ENCODE results near the gene ACAD10.

The ACAD10 gene

DNA sequence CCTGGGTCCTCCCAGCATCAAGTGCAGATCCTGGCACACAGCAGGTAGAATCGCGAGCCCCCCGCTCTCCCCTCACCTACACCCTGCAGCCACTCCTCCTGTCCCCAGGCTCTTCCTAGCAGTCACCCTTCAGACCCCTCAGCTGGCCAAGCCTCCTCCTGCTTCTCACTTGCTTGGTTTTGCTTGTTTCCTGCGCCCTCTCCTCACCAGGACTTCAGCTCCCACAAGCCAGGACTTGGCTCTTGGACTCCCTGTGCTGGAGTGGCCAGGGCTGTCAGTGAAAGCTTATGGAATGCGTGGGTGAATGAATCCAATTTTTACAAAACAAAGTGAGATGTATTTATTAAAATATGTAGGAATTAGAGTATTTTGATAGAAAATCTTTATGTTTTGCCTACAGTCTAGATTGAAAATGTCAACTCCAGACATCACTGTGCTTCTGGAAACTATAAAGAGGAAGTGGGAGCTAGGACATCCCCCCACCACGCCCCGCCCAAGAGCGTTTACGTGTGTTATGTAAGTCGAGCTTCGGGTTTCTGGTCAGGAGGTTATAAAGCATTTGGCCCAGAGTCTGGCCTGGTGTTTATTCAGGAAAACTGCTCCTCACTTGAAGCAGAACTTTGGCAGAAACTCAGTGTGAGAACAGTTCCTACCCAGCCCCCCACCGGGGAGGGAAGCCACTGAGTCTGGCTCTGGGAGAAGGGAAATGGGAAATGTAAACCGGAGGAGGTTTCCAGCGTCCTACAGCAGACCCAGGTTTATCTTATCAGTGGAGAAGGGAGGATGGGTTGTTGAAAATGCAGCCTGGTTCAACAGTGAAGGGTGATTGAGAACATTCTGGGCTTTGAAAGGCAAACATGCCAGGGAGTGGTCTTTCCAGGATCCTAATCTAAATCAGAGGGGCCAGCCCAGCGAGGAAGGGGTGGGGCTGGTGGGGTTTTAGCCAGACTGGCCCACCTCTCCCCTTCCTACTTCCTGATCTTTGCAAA, 89.6 kb downstream of the ACAD10 start:
- TF ChIP-seq, protein P1, sequence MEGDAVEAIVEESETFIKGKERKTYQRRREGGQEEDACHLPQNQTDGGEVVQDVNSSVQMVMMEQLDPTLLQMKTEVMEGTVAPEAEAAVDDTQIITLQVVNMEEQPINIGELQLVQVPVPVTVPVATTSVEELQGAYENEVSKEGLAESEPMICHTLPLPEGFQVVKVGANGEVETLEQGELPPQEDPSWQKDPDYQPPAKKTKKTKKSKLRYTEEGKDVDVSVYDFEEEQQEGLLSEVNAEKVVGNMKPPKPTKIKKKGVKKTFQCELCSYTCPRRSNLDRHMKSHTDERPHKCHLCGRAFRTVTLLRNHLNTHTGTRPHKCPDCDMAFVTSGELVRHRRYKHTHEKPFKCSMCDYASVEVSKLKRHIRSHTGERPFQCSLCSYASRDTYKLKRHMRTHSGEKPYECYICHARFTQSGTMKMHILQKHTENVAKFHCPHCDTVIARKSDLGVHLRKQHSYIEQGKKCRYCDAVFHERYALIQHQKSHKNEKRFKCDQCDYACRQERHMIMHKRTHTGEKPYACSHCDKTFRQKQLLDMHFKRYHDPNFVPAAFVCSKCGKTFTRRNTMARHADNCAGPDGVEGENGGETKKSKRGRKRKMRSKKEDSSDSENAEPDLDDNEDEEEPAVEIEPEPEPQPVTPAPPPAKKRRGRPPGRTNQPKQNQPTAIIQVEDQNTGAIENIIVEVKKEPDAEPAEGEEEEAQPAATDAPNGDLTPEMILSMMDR (conservative IDR thresholded peaks at IDR 0.05; ENCODE audit: low read depth, low read length), result no peak
- no peak for DNase-seq (ENCODE audit: low read depth)
- H3K4me3 ChIP-seq (ENCODE audit: low read length), result no peak overlapping the region

DNA sequence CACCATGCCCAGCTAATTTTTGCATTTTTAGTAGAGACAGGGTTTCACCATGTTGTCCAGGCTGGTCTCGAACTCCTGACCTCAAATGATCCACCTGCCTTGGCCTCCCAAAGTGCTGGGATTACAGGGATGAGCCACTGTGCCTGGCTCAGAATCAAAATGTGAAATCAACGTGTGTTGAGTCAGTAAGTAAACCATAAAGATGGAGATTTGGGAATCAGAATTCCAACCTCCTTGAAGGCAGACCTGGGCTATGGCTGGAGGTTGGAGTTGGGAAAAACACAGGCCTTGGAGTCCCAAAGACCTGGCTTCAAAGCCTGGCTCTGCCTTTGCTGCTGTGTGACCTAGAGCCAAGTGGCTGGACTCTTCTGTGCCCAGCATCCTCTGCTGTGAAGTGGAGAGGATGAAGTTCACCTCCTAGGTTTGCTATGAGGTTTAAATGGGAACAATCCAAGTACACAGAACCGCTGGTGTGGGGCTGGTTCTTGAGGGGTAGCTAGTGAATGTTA, 91.0 kb downstream of the ACAD10 start:
- TF ChIP-seq, protein P1 (conservative IDR thresholded peaks at IDR 0.05; ENCODE audit: low read depth, low read length), result no peak
- DNase-seq (ENCODE audit: low read depth), result no peak
- H3K4me3 ChIP-seq (ENCODE audit: low read length), result no peak overlapping the region

DNA sequence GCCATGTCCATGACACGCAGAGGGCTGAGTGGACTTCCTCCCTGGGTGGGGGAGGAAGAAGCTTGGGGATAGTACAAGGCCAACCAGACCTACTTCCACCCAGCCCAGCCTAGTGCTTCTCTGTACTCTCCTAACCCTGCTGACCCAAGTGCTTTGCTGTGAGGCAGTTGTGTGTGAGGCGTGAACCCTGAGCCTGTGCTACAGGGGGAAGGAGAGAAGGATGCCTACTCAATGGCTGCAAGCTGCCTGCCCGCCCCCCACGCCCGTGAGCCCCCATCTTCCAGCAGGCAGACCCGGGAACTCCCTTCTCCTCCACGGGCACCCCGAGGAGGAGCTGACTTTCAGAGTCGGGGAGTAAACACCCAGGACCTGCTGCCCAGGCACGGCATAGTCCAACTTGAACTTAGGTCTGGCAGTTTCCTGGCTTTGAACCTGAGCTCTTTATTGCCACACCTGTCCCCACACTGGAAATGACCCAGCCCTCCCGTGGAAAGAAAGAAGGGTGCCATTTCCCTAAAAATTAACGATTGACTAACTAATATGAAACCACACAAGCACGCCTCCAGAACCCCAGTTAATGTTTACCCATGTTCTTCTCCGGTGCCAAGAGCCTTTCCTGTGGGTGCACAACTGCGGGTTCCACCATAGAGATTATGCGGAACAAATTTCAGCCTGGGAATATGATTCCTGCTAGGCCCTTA, 91.6 kb downstream of the ACAD10 start:
- TF ChIP-seq, protein P1 (conservative IDR thresholded peaks at IDR 0.05; ENCODE audit: low read depth, low read length), result no peak
- no peak for DNase-seq (ENCODE audit: low read depth)
- H3K4me3 ChIP-seq (ENCODE audit: low read length), result no peak overlapping the region

DNA sequence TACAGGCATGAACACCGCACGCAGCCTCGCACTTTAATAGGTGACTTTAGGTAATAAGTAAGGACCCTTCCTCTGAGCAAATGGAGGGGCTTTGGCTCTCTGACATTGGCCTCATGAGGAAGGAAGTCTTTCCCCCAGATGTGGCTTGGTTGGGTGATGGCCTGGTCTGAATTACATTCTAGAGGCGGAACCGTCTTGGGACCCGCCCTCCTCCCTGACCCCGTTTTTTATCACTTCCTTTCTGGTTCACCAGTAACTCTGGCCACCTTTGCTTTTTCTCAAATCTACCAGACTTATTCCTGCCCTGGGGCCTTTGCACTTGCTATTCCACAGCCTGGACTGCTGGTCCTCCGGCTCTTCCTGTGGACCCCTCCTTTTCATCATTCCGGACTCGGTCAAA, 94.3 kb downstream of the ACAD10 start:
- no peak overlapping the region for H3K4me3 ChIP-seq (ENCODE audit: low read length)
- DNase-seq (ENCODE audit: low read depth), result no peak
- TF ChIP-seq, protein P1 (conservative IDR thresholded peaks at IDR 0.05; ENCODE audit: low read depth, low read length), result no peak

DNA sequence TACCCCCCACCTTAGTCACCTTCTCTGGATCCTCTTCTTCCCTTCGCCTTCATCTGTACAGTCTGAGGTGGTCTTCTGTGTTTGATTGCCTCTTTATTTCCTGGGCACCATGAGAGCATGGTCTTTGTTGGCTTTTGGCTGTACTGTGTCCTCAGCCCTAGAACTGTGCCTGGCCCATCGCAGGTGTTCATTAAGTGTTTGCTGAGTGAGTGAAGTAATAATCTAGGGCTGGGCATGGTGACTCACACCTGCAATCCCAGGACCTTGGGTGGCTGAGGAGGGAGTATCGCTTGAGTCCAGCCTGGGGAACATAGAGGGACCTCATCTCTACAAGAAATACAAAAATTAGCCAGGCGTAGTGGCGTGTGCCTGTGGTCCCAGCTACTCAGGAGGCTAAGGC, 94.8 kb downstream of the ACAD10 start:
- no peak for DNase-seq (ENCODE audit: low read depth)
- no peak overlapping the region for H3K4me3 ChIP-seq (ENCODE audit: low read length)
- TF ChIP-seq, protein P1 (conservative IDR thresholded peaks at IDR 0.05; ENCODE audit: low read depth, low read length), result no peak

DNA sequence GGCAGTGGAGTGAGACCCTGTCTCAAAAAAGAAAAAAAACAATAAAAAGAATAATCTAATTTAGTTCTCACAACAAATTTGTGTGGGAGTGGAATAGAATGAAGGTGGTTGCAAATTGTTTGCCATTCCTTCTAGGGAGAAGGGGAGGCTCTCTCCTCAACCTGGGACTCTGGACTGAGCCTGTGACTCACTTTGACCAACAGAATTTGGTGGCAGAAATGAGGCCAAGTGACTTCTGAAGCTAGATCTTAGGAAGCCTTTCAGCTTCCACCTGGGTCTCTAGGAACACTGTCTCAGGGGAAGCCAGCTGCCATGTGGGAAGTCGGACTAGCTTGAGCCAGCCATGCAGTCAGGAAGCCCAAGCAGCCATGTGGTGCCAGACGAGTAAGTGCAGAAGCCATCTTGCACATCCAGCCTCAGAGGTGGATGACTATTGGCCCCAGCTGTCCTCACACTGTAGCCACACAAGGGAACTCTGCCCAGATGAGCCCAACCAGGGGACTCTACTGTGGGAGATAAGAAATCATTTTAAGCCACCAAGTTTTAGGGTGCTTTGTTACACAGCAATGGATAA, 95.3 kb downstream of the ACAD10 start:
- no peak overlapping the region for H3K4me3 ChIP-seq (ENCODE audit: low read length)
- TF ChIP-seq, protein P1 (conservative IDR thresholded peaks at IDR 0.05; ENCODE audit: low read depth, low read length), result no peak
- no peak for DNase-seq (ENCODE audit: low read depth)

All from retinal pigment epithelial cell (primary cell).